H9 (cell line): Measurements from ENCODE around the gene PAGE4. TPM values are rescaled to one million over a fixed set of nuclear protein-coding genes. Genes with fewer than 3 reads are reported as not detected.

Experiments used
- DNase-seq: peaks from one replicate; pipeline ENCODE4 v3.0.0-alpha.2; 2017
- H2AFZ ChIP-seq: one replicate; pipeline ENCODE4 v1.6.1; 2013; ENCODE audit warnings: mild to moderate bottlenecking, low read length, control low read depth, moderate library complexity
- H2AK5ac ChIP-seq: 2 replicates; pipeline ENCODE4 v1.6.1; 2013; ENCODE audit warnings: low read length, control low read depth, mixed read lengths; ENCODE audit not compliant: insufficient read length
- H2BK120ac ChIP-seq: one replicate; pipeline ENCODE4 v1.6.1; 2013; ENCODE audit warnings: low read depth, mild to moderate bottlenecking, low read length, control low read depth, inconsistent platforms; ENCODE audit not compliant: poor library complexity, severe bottlenecking
- H2BK12ac ChIP-seq: 2 replicates; pipeline ENCODE4 v1.6.1; 2013; ENCODE audit warnings: low read length, control low read depth, mixed read lengths, low read depth; ENCODE audit not compliant: insufficient read length
- H2BK15ac ChIP-seq: 2 replicates; pipeline ENCODE4 v1.6.1; 2013; ENCODE audit warnings: low read depth, low read length, control low read depth
- H2BK20ac ChIP-seq: one replicate; pipeline ENCODE4 v1.6.1; 2013; ENCODE audit warnings: low read depth, mild to moderate bottlenecking, low read length, control low read depth, inconsistent platforms; ENCODE audit not compliant: poor library complexity, severe bottlenecking
- H2BK5ac ChIP-seq: 2 replicates; pipeline ENCODE4 v1.6.1; 2013; ENCODE audit warnings: low read length, control low read depth, mixed read lengths; ENCODE audit not compliant: insufficient read length
- H3K14ac ChIP-seq: 2 replicates; pipeline ENCODE4 v1.6.1; 2013; ENCODE audit warnings: low read length, control low read depth; ENCODE audit not compliant: insufficient read depth
- H3K18ac ChIP-seq: 2 replicates; pipeline ENCODE4 v1.6.1; 2013; ENCODE audit warnings: low read depth, mild to moderate bottlenecking, mixed read lengths, low read length, control low read depth; ENCODE audit not compliant: insufficient read length
- H3K23ac ChIP-seq: 2 replicates; pipeline ENCODE4 v1.6.1; 2013; ENCODE audit warnings: low read length, control low read depth, mixed read lengths, low read depth; ENCODE audit not compliant: insufficient read length
- H3K23me2 ChIP-seq: 2 replicates; pipeline ENCODE4 v1.6.1; 2013; ENCODE audit warnings: low read depth, mild to moderate bottlenecking, mixed read lengths, low read length, control low read depth; ENCODE audit not compliant: insufficient read length, poor library complexity, severe bottlenecking
- H3K27ac ChIP-seq: 2 replicates; pipeline ENCODE4 v1.5.1; 2013; ENCODE audit warnings: low read length, control low read depth, mixed read lengths, low read depth; ENCODE audit not compliant: insufficient read length
- H3K27me3 ChIP-seq: 2 replicates; pipeline ENCODE4 v1.6.1; 2013; ENCODE audit warnings: low read length, control low read depth, inconsistent platforms; ENCODE audit not compliant: insufficient read depth
- H3K4ac ChIP-seq: 2 replicates; pipeline ENCODE4 v1.6.1; 2013; ENCODE audit warnings: low read depth, mild to moderate bottlenecking, control low read depth, inconsistent platforms, low read length, moderate library complexity
- H3K4me1 ChIP-seq: 2 replicates; pipeline ENCODE4 v1.6.1; 2013; ENCODE audit warnings: low read length, control low read depth, inconsistent platforms; ENCODE audit not compliant: insufficient read depth
- H3K4me2 ChIP-seq: 2 replicates; pipeline ENCODE4 v1.6.1; 2013; ENCODE audit warnings: low read length, control low read depth, mixed read lengths; ENCODE audit not compliant: insufficient read length, insufficient read depth
- H3K56ac ChIP-seq: 2 replicates; pipeline ENCODE4 v1.6.1; 2013; ENCODE audit warnings: low read depth, mild to moderate bottlenecking, mixed read lengths, low read length, control low read depth; ENCODE audit not compliant: insufficient read length
- H3K79me1 ChIP-seq: 2 replicates; pipeline ENCODE4 v1.6.1; 2013; ENCODE audit warnings: low read depth, mild to moderate bottlenecking, moderate library complexity, low read length, control low read depth, inconsistent platforms; ENCODE audit not compliant: insufficient read depth, poor library complexity, severe bottlenecking
- H3K79me2 ChIP-seq: 2 replicates; pipeline ENCODE4 v1.6.1; 2013; ENCODE audit warnings: low read length, control low read depth, inconsistent platforms; ENCODE audit not compliant: insufficient read depth
- H3K9ac ChIP-seq: 2 replicates; pipeline ENCODE4 v1.6.1; 2013; ENCODE audit warnings: low read length, control low read depth, mixed read lengths; ENCODE audit not compliant: insufficient read length; ENCODE audit errors: extremely low read depth
- H3K9me3 ChIP-seq: one replicate; pipeline ENCODE4 v1.6.1; 2013; ENCODE audit warnings: low read depth, low read length, inconsistent platforms; ENCODE audit not compliant: control insufficient read depth
- H3T11ph ChIP-seq: one replicate; pipeline ENCODE4 v1.6.1; 2013; ENCODE audit warnings: mild to moderate bottlenecking, low read length, control low read depth, inconsistent platforms
- H4K20me1 ChIP-seq: one replicate; pipeline ENCODE4 v1.6.1; 2013; ENCODE audit not compliant: control insufficient read depth, insufficient read length, insufficient read depth
- H4K5ac ChIP-seq: 2 replicates; pipeline ENCODE4 v1.6.1; 2013; ENCODE audit warnings: low read depth, mild to moderate bottlenecking, mixed read lengths, low read length, control low read depth; ENCODE audit not compliant: insufficient read length
- H4K8ac ChIP-seq: replicated peaks from 2 replicates; pipeline ENCODE4 v1.6.1; 2013; ENCODE audit warnings: low read length, control low read depth, mixed read lengths, low read depth; ENCODE audit not compliant: insufficient read length
- H4K91ac ChIP-seq: 2 replicates; pipeline ENCODE4 v1.6.1; 2013; ENCODE audit warnings: low read depth, mild to moderate bottlenecking, moderate library complexity, mixed read lengths, low read length, control low read depth; ENCODE audit not compliant: insufficient read length
- H3K27ac Mint-ChIP-seq, 3 experiments: 2 replicates in 2 of 3; 3 replicates in 1 of 3; pipeline ENCODE4 v1.8.0; 2020 to 2021; ENCODE audit warnings: mixed read lengths in 3 of 3, mild to moderate bottlenecking in 1 of 3, moderate library complexity in 1 of 3
- H3K27me3 Mint-ChIP-seq: 2 replicates; pipeline ENCODE4 v1.8.0; 2021; ENCODE audit warnings: low read depth, mild to moderate bottlenecking, moderate library complexity, mixed read lengths
- H3K36me3 Mint-ChIP-seq, 3 experiments: 2 replicates in 2 of 3; 3 replicates in 1 of 3; pipeline ENCODE4 v1.8.0; 2020 to 2021; ENCODE audit warnings: low read depth in 3 of 3, mixed read lengths in 3 of 3; ENCODE audit not compliant: insufficient read depth in 1 of 3
- H3K4me1 Mint-ChIP-seq, 2 experiments: 2 replicates each; pipeline ENCODE4 v1.8.0; 2020; ENCODE audit warnings: mixed read lengths in 2 of 2
- H3K4me3 Mint-ChIP-seq, 2 experiments: 2 replicates in 1 of 2; 3 replicates in 1 of 2; pipeline ENCODE4 v1.8.0; 2020 to 2021; ENCODE audit warnings: mild to moderate bottlenecking in 2 of 2, mixed read lengths in 2 of 2, moderate library complexity in 1 of 2
- H3K9me3 Mint-ChIP-seq, 2 experiments: 2 replicates in 1 of 2; 3 replicates in 1 of 2; pipeline ENCODE4 v1.8.0; 2020; ENCODE audit warnings: mild to moderate bottlenecking in 2 of 2, mixed read lengths in 2 of 2, moderate library complexity in 1 of 2
- WGBS: extraction: QIAGEN DNeasy Blood & Tissue Kit; methylation state at CpG from one replicate; pipeline ENCODE4 v1.1.7; 2013; ENCODE audit warnings: missing lambda C conversion rate, low lambda C conversion rate, mixed read lengths; ENCODE audit not compliant: insufficient read length; ENCODE audit errors: extremely low coverage; 5-methylcytosine and 5-hydroxymethylcytosine counted together
- total RNA-seq: library from RNA; stranded (reverse); gene quantifications from 2 replicates; pipeline ENCODE4 v1.2.1, GENCODE V29; 2021
- TF ChIP-seq, protein P1 (sequence below): fragments of 200-600 bp; sonication (generic); conservative IDR thresholded peaks from 3 replicates; pipeline ENCODE4 v1.8.0; 2021; ENCODE audit warnings: antibody characterized with exemption, mild to moderate bottlenecking

The PAGE4 gene
- total RNA-seq, 1 experiment from 2014 or later = 0.57 TPM

DNA sequence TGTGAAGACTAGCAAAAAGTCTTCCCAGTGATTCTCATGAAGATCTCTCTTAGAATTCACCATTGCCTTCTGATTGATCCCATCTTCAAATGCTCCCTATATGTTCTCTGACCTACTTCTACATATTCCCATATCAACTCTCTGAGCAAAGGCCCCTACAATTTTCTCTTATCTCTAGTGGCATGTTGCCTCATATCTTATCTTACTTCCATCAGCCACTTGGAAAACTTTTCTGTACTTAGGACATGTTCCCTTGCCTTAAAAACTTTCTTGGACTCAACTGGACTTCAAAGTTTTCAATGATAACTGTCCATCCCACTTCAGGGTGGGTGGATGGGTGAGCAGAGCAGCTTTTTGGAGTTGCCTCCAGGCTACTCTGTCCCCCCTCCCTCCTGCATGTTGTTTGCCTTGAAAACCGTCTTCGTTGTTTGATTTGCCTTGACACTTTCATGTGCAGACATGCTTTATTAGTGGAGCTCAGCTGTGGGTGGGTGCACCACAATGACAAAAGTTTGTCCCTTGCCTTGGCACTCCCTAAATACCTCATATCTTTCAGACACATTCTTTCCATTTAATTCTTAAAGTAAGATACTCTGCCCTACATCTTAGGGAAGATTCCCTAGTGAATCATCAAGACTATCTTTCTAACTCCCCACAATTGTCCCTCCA, 31.9 kb downstream of the PAGE4 start:
- no peaks in the 10 kb centered on the region for H3K79me2 ChIP-seq
- H3K23ac ChIP-seq = no peak overlapping the region
- H3K18ac ChIP-seq = no peak overlapping the region
- no peak overlapping the region for H2AFZ ChIP-seq
- no peak overlapping the region for H3K4ac ChIP-seq
- Mint-ChIP-seq H3K27ac (no peak overlapping the region), H3K27me3 (no peaks in the 10 kb centered on the region; the same call in none of the 2 replicates), H3K4me3 (no peak overlapping the region), H3K36me3 (no peaks in the 10 kb centered on the region), H3K9me3 (peaks cover 38 to 41% of the 10 kb centered on the region in 2 experiments), H3K4me1 (no peaks in the 10 kb centered on the region)
- H3K23me2 ChIP-seq = no peaks in the 10 kb centered on the region
- no peaks in the 10 kb centered on the region for H4K20me1 ChIP-seq
- H2BK5ac ChIP-seq = no peak overlapping the region
- peaks cover 35% of the 10 kb centered on the region for H3K9me3 ChIP-seq
- H3K14ac ChIP-seq = no peak overlapping the region
- H3T11ph ChIP-seq = no peak overlapping the region
- no peaks in the 10 kb centered on the region for H3K27me3 ChIP-seq
- no peaks in the 10 kb centered on the region for H3K79me1 ChIP-seq
- H2BK12ac ChIP-seq = no peak overlapping the region
- no peak overlapping the region for H3K4me2 ChIP-seq
- H4K91ac ChIP-seq = no peak overlapping the region
- H3K4me1 ChIP-seq = no peaks in the 10 kb centered on the region
- H4K8ac ChIP-seq = no peak overlapping the region
- no CpG with 5 or more reads among the region's 2 CpGs for WGBS
- H2BK120ac ChIP-seq = no peak overlapping the region
- H3K56ac ChIP-seq = no peak overlapping the region
- H2BK15ac ChIP-seq = no peak overlapping the region
- DNase-seq = no peak
- H3K27ac ChIP-seq = no peak overlapping the region
- H4K5ac ChIP-seq = no peak overlapping the region
- no peak overlapping the region for H3K9ac ChIP-seq
- TF ChIP-seq, protein P1, sequence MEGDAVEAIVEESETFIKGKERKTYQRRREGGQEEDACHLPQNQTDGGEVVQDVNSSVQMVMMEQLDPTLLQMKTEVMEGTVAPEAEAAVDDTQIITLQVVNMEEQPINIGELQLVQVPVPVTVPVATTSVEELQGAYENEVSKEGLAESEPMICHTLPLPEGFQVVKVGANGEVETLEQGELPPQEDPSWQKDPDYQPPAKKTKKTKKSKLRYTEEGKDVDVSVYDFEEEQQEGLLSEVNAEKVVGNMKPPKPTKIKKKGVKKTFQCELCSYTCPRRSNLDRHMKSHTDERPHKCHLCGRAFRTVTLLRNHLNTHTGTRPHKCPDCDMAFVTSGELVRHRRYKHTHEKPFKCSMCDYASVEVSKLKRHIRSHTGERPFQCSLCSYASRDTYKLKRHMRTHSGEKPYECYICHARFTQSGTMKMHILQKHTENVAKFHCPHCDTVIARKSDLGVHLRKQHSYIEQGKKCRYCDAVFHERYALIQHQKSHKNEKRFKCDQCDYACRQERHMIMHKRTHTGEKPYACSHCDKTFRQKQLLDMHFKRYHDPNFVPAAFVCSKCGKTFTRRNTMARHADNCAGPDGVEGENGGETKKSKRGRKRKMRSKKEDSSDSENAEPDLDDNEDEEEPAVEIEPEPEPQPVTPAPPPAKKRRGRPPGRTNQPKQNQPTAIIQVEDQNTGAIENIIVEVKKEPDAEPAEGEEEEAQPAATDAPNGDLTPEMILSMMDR = no peak
- H2AK5ac ChIP-seq = no peak overlapping the region
- H2BK20ac ChIP-seq = no peak overlapping the region
